ENCODE data around the gene PHLDA3.

PHLDA3 gene

DNA sequence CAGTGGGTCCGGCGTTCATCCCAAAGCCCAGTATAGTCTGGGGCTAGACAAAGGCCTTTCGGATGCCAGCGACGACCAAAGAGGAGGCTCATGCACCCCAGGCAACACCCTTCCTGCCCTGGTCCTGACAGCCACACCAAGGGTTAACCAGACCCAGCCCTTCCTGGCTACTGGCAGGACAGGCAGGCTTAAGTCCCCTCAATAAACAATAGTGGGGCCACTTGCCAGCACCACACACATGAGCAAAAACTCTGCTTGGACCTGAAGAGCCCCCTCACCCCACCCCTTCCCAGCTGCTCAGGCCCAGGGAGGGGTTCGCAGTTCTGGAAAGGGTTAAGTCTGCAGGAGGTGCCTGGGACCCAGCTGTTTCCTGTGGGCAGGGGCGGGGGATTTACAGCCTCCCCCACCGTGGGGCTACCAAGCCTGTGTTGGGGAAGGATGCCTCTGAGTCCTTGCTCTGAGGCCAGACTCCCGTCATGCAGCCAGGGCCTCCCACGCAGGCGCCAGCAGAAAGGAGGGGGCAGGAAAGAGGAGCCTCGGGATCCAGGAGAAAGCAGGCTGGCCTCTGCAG, 18.2 kb downstream of the PHLDA3 start:
- no peak overlapping the region for H3K4me3 ChIP-seq (ENCODE audit: low read depth, low read length)
- peak; percentile 20 for DNase-seq (ENCODE audit: low read depth)
- in situ Hi-C loops (cut with HindIII; ENCODE audit: low sequenced_read_pairs), result no loop called here
- TF ChIP-seq, protein P1, sequence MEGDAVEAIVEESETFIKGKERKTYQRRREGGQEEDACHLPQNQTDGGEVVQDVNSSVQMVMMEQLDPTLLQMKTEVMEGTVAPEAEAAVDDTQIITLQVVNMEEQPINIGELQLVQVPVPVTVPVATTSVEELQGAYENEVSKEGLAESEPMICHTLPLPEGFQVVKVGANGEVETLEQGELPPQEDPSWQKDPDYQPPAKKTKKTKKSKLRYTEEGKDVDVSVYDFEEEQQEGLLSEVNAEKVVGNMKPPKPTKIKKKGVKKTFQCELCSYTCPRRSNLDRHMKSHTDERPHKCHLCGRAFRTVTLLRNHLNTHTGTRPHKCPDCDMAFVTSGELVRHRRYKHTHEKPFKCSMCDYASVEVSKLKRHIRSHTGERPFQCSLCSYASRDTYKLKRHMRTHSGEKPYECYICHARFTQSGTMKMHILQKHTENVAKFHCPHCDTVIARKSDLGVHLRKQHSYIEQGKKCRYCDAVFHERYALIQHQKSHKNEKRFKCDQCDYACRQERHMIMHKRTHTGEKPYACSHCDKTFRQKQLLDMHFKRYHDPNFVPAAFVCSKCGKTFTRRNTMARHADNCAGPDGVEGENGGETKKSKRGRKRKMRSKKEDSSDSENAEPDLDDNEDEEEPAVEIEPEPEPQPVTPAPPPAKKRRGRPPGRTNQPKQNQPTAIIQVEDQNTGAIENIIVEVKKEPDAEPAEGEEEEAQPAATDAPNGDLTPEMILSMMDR (IDR thresholded peaks at IDR 0.05; ENCODE audit: low read depth, low read length, missing control alignments), result no peak

GRCh38 chr1:201448990-201449389, 20.0 kb downstream of the PHLDA3 start:
- in situ Hi-C loops (cut with HindIII; ENCODE audit: low sequenced_read_pairs), result loop anchor here (5.0 kb wide), 2 partner anchors 52 to 68 kb away; partner anchors contain the start of gene LAD1
- no peak for DNase-seq (ENCODE audit: low read depth)
- TF ChIP-seq, protein P1 (IDR thresholded peaks at IDR 0.05; ENCODE audit: low read depth, low read length, missing control alignments), result no peak
- H3K4me3 ChIP-seq (ENCODE audit: low read depth, low read length), result no peak overlapping the region

DNA sequence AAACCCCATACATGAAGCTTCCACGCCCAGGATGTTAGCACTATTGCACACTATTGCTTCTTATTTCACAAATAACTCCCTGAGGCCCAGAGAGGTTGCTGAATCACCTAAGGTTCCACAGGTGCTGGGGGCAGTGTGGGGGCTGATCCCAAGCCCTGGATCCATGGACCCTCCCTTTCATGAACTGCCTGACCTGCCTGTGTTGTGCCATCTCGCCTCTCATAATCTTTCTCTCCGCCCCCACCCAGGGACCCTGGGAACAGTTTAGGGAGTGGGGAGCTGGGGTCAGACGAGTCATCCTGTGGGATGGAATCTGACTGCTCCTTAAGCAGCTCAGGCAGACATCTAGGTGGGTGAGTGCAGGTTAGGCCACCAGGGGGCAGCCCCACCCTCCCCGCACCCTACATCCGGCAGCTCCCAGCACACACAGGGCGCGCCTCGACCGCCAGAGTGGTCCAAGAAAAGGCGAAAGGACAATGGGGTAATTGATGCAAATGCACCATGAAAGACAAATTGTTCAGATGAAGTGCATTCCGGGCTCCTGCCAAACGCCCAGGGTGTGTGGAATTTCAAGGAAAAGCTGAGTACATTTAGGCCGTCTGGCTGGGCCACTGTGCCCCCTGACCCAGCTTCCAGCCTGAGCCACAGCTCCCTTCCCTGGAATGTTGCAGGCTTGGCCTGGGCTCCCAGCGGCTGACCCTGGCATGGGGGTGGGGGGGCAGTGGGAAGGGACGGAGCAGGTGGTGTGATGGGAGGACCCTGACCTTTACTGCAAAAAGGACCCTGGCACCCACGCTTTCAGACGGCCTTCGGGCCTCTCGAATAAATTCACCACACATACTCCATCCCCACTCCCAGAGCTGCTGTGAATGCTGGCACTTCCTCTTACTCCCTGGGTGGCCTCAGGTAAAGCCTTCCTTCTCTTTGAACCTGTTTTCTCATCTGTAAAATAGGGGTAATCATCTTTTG, 20.8 kb downstream of the PHLDA3 start:
- peak; percentile 68 for DNase-seq (ENCODE audit: low read depth)
- in situ Hi-C loops (cut with HindIII; ENCODE audit: low sequenced_read_pairs), result loop anchor here (5.0 kb wide), 2 partner anchors 51 to 69 kb away; partner anchors contain the start of gene LAD1
- H3K4me3 ChIP-seq (ENCODE audit: low read depth, low read length), result no peak overlapping the region
- TF ChIP-seq, protein P1 (IDR thresholded peaks at IDR 0.05; ENCODE audit: low read depth, low read length, missing control alignments), result peak; percentile 90

GRCh38 chr1:201445310-201445709, 23.7 kb downstream of the PHLDA3 start:
- TF ChIP-seq, protein P1 (IDR thresholded peaks at IDR 0.05; ENCODE audit: low read depth, low read length, missing control alignments), result no peak
- in situ Hi-C loops (cut with HindIII; ENCODE audit: low sequenced_read_pairs), result loop anchor here (5.0 kb wide), 2 partner anchors 48 to 72 kb away; partner anchors contain the start of gene LAD1
- H3K4me3 ChIP-seq (ENCODE audit: low read depth, low read length), result no peak overlapping the region
- DNase-seq (ENCODE audit: low read depth), result no peak

GRCh38 chr1:201444792-201445191, 24.2 kb downstream of the PHLDA3 start:
- TF ChIP-seq, protein P1 (IDR thresholded peaks at IDR 0.05; ENCODE audit: low read depth, low read length, missing control alignments), result no peak
- in situ Hi-C loops (cut with HindIII; ENCODE audit: low sequenced_read_pairs), result loop anchor here (5.0 kb wide), 2 partner anchors 47 to 73 kb away; partner anchors contain the start of gene LAD1
- no peak for DNase-seq (ENCODE audit: low read depth)
- H3K4me3 ChIP-seq (ENCODE audit: low read depth, low read length), result no peak overlapping the region

DNA sequence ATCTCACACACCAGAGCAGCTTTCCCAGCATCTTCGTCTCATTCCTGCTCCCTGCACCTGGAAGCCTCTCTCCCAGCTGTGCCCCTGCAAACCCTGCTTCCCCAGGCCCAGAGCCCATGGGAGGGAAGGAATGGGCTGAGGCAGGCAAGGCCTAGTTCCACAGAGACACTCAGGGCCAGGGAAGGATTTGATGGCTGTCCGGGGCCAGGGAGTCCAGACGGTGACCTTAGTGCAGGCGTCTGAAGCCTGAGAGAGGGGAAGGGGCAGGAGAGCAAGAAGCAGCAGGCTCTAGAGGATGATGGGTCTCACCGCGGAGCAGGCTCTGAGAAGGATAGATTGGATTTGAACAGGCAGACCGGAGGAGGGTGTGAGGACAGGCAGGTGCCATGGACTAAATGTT, 25.2 kb downstream of the PHLDA3 start:
- no peak for DNase-seq (ENCODE audit: low read depth)
- no peak overlapping the region for H3K4me3 ChIP-seq (ENCODE audit: low read depth, low read length)
- in situ Hi-C loops (cut with HindIII; ENCODE audit: low sequenced_read_pairs), result no loop called here
- TF ChIP-seq, protein P1 (IDR thresholded peaks at IDR 0.05; ENCODE audit: low read depth, low read length, missing control alignments), result no peak
